ENCODE results near the gene AKTIP. TPM values are rescaled to one million over a fixed set of nuclear protein-coding genes. Genes with fewer than 3 reads are reported as not detected.

AKTIP gene
- polyA plus RNA-seq, 1 donor from 2014 or later, result 68.6 TPM

DNA sequence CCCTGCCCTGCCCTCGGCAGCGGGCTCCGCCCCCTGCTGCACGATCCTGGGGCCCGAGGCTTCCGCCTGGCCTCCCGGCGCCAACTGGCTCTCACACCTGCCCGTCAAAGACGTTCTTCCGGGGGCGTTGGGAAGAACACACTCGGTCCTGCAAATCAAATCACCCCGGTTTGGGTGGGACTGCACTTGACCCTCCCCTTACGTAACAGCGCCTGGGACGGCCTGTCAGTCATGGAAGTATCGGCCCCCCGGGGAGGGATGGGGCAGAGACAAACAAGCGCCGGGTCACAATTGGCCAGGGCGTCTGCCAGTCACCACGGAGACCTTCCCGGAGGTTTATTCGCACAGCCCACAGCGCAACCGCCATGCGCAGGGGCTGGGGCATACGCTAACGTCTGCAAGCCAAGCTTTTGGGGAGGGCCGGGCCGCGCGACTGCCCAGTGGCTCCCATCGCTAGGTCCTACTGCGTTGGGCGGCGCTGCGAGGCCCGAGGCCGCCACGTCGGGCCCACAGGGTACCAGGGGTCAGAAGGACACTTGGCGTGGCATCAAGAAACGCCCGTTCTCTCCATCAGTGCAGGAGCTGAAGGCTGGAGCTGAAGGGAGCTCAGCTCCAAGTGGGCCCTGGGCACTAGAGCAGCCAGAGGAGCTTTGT lies 388 bp upstream of the AKTIP start:
- H3K4me3 ChIP-seq (ENCODE audit: low read length), result peak overlapping the region; percentile 95
- no peaks in the 10 kb centered on the region for H3K9me3 ChIP-seq (ENCODE audit: low read length)
- peaks cover 13% of the 10 kb centered on the region for H3K79me2 ChIP-seq (replicated peaks; ENCODE audit: insufficient read depth, low read length)
- no peaks in the 10 kb centered on the region for H3K9me2 ChIP-seq (ENCODE audit: insufficient read depth, low read length)
- no peaks in the 10 kb centered on the region for H3F3A ChIP-seq (ENCODE audit: insufficient read depth, low read length, poor library complexity, severe bottlenecking)
- no peaks in the 10 kb centered on the region for H4K20me1 ChIP-seq (ENCODE audit: insufficient read depth)
- H3K9ac ChIP-seq (ENCODE audit: low read length), result peak overlapping the region; percentile 94
- no peaks in the 10 kb centered on the region for H3K27me3 ChIP-seq (ENCODE audit: insufficient read depth, low read depth, low read length)
- H2AFZ ChIP-seq (ENCODE audit: low read depth, low read length), result peak overlapping the region; percentile 96
- H3K4me2 ChIP-seq (ENCODE audit: low read length), result no peak overlapping the region
- TF ChIP-seq RAD21 (conservative IDR thresholded peaks at IDR 0.05) (no peak), TAF1 (IDR thresholded peaks at IDR 0.05; ENCODE audit: low read depth) (peak; percentile 79), EP300 (conservative IDR thresholded peaks at IDR 0.05; ENCODE audit: poor library complexity, severe bottlenecking) (peak; percentile 49), MXI1 (conservative IDR thresholded peaks at IDR 0.05; ENCODE audit: poor library complexity, severe bottlenecking) (peak; percentile 73), POLR2AphosphoS5 (IDR thresholded peaks at IDR 0.05) (peak; percentile 94), SMC3 (conservative IDR thresholded peaks at IDR 0.05; ENCODE audit: poor library complexity) (peak; percentile 29), EZH2 (IDR thresholded peaks at IDR 0.05; ENCODE audit: borderline replicate concordance, insufficient read depth, low read length, poor library complexity, severe bottlenecking) (no peak)
- TF ChIP-seq, protein P1, sequence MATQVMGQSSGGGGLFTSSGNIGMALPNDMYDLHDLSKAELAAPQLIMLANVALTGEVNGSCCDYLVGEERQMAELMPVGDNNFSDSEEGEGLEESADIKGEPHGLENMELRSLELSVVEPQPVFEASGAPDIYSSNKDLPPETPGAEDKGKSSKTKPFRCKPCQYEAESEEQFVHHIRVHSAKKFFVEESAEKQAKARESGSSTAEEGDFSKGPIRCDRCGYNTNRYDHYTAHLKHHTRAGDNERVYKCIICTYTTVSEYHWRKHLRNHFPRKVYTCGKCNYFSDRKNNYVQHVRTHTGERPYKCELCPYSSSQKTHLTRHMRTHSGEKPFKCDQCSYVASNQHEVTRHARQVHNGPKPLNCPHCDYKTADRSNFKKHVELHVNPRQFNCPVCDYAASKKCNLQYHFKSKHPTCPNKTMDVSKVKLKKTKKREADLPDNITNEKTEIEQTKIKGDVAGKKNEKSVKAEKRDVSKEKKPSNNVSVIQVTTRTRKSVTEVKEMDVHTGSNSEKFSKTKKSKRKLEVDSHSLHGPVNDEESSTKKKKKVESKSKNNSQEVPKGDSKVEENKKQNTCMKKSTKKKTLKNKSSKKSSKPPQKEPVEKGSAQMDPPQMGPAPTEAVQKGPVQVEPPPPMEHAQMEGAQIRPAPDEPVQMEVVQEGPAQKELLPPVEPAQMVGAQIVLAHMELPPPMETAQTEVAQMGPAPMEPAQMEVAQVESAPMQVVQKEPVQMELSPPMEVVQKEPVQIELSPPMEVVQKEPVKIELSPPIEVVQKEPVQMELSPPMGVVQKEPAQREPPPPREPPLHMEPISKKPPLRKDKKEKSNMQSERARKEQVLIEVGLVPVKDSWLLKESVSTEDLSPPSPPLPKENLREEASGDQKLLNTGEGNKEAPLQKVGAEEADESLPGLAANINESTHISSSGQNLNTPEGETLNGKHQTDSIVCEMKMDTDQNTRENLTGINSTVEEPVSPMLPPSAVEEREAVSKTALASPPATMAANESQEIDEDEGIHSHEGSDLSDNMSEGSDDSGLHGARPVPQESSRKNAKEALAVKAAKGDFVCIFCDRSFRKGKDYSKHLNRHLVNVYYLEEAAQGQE (IDR thresholded peaks at IDR 0.05; ENCODE audit: borderline replicate concordance), result peak; percentile 85
- TF ChIP-seq, protein P2, sequence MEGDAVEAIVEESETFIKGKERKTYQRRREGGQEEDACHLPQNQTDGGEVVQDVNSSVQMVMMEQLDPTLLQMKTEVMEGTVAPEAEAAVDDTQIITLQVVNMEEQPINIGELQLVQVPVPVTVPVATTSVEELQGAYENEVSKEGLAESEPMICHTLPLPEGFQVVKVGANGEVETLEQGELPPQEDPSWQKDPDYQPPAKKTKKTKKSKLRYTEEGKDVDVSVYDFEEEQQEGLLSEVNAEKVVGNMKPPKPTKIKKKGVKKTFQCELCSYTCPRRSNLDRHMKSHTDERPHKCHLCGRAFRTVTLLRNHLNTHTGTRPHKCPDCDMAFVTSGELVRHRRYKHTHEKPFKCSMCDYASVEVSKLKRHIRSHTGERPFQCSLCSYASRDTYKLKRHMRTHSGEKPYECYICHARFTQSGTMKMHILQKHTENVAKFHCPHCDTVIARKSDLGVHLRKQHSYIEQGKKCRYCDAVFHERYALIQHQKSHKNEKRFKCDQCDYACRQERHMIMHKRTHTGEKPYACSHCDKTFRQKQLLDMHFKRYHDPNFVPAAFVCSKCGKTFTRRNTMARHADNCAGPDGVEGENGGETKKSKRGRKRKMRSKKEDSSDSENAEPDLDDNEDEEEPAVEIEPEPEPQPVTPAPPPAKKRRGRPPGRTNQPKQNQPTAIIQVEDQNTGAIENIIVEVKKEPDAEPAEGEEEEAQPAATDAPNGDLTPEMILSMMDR (IDR thresholded peaks at IDR 0.05; ENCODE audit: poor library complexity, severe bottlenecking), result no peak
- no peaks in the 10 kb centered on the region for H3K36me3 ChIP-seq (ENCODE audit: insufficient read depth, low read length)
- H3K27ac ChIP-seq (ENCODE audit: low read length), result peak overlapping the region; percentile 95

DNA sequence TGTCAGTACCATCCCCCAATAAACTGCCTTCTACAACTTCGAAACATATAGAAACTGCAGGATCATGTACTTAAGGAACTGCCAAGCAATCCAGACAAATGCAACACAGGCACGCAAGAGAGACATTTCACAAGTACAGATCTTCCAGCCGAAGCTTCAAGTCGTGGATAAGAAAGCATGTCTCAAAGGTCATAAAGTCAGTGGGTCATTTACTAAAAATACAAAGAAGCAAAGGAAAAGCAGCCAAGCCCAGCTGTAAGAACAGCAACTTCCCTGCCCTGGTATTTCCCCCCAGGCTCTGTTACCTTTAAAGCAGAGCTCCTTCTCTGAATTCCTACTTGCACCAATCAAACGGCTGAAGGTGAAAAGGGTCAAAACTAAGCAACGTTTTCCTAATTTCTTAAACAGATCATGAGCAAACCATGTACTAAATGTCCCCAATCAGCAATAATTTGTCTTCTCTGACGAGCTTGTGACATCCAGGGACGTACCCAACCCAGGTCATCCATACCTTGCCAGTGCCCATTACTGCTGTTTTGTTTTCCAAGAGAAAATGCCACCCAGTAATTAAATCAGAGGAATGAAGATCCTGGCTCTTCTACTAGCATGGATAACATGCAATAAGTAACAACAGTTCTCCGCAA lies 1.7 kb downstream of the AKTIP start:
- Histone ChIP-seq H3K4me2 (ENCODE audit: low read length) (peak overlapping the region; percentile 84), H3K9ac (ENCODE audit: low read length) (peak overlapping the region; percentile 73), H3K36me3 (ENCODE audit: insufficient read depth, low read length) (no peaks in the 10 kb centered on the region), H3K27ac (ENCODE audit: low read length) (no peak overlapping the region), H3K9me2 (ENCODE audit: insufficient read depth, low read length) (no peaks in the 10 kb centered on the region), H3F3A (ENCODE audit: insufficient read depth, low read length, poor library complexity, severe bottlenecking) (no peaks in the 10 kb centered on the region), H3K27me3 (ENCODE audit: insufficient read depth, low read depth, low read length) (no peaks in the 10 kb centered on the region), H4K20me1 (ENCODE audit: insufficient read depth) (no peaks in the 10 kb centered on the region), H2AFZ (ENCODE audit: low read depth, low read length) (no peak overlapping the region), H3K79me2 (replicated peaks; ENCODE audit: insufficient read depth, low read length) (peaks cover 13% of the 10 kb centered on the region), H3K4me3 (ENCODE audit: low read length) (peak overlapping the region; percentile 95), H3K9me3 (ENCODE audit: low read length) (no peaks in the 10 kb centered on the region)
- TF ChIP-seq MXI1 (conservative IDR thresholded peaks at IDR 0.05; ENCODE audit: poor library complexity, severe bottlenecking), result no peak
- no peak for TF ChIP-seq RAD21 (conservative IDR thresholded peaks at IDR 0.05)
- TF ChIP-seq SMC3 (conservative IDR thresholded peaks at IDR 0.05; ENCODE audit: poor library complexity), result no peak
- TF ChIP-seq, protein P2 (IDR thresholded peaks at IDR 0.05; ENCODE audit: poor library complexity, severe bottlenecking), result no peak
- TF ChIP-seq TAF1 (IDR thresholded peaks at IDR 0.05; ENCODE audit: low read depth), result no peak
- no peak for TF ChIP-seq POLR2AphosphoS5 (IDR thresholded peaks at IDR 0.05)
- TF ChIP-seq EZH2 (IDR thresholded peaks at IDR 0.05; ENCODE audit: borderline replicate concordance, insufficient read depth, low read length, poor library complexity, severe bottlenecking), result no peak
- no peak for TF ChIP-seq EP300 (conservative IDR thresholded peaks at IDR 0.05; ENCODE audit: poor library complexity, severe bottlenecking)
- TF ChIP-seq, protein P1 (IDR thresholded peaks at IDR 0.05; ENCODE audit: borderline replicate concordance), result no peak

Measured in neural cell (in vitro differentiated cells).